WTC11 (cell line): ENCODE data around the gene SRSF11.

Experiments
- ATF1 ChIP-seq: sonication (generic); formaldehyde crosslinking; IDR thresholded peaks from 2 replicates; pipeline ENCODE4 v1.8.1; 2023; ENCODE audit warnings: mild to moderate bottlenecking, moderate library complexity, missing genetic modification reagents
- JUN ChIP-seq: sonication (generic); formaldehyde crosslinking; IDR thresholded peaks from 2 replicates; pipeline ENCODE4 v1.8.0; 2023; ENCODE audit warnings: mild to moderate bottlenecking, missing genetic modification reagents
- SMAD3 ChIP-seq: sonication (generic); formaldehyde crosslinking; IDR thresholded peaks from 2 replicates; pipeline ENCODE4 v1.8.0; 2022; ENCODE audit warnings: missing genetic modification reagents, mild to moderate bottlenecking, borderline replicate concordance
- STAT6 ChIP-seq: sonication (generic); formaldehyde crosslinking; conservative IDR thresholded peaks from 2 replicates; pipeline ENCODE4 v1.8.1; 2023; ENCODE audit warnings: mild to moderate bottlenecking, low read depth, missing genetic modification reagents, moderate library complexity
- TF ChIP-seq, protein P1 (sequence below): sonication (generic); formaldehyde crosslinking; IDR thresholded peaks from 2 replicates; pipeline ENCODE4 v1.8.0; 2022; ENCODE audit warnings: missing genetic modification reagents
- TF ChIP-seq, protein P2 (sequence below): fragments of 200-600 bp; IDR thresholded peaks from 2 replicates; pipeline ENCODE4 v1.8.0; 2022; ENCODE audit warnings: antibody characterized with exemption
- TF ChIP-seq, protein P3 (sequence below): sonication (generic); formaldehyde crosslinking; IDR thresholded peaks from 2 replicates; pipeline ENCODE4 v1.8.0; 2022; ENCODE audit warnings: mild to moderate bottlenecking, missing genetic modification reagents
- TF ChIP-seq, protein P4 (sequence below): sonication (generic); formaldehyde crosslinking; IDR thresholded peaks from 2 replicates; pipeline ENCODE4 v1.8.0; 2022; ENCODE audit warnings: mild to moderate bottlenecking, missing genetic modification reagents

- TF ChIP-seq, protein P1, sequence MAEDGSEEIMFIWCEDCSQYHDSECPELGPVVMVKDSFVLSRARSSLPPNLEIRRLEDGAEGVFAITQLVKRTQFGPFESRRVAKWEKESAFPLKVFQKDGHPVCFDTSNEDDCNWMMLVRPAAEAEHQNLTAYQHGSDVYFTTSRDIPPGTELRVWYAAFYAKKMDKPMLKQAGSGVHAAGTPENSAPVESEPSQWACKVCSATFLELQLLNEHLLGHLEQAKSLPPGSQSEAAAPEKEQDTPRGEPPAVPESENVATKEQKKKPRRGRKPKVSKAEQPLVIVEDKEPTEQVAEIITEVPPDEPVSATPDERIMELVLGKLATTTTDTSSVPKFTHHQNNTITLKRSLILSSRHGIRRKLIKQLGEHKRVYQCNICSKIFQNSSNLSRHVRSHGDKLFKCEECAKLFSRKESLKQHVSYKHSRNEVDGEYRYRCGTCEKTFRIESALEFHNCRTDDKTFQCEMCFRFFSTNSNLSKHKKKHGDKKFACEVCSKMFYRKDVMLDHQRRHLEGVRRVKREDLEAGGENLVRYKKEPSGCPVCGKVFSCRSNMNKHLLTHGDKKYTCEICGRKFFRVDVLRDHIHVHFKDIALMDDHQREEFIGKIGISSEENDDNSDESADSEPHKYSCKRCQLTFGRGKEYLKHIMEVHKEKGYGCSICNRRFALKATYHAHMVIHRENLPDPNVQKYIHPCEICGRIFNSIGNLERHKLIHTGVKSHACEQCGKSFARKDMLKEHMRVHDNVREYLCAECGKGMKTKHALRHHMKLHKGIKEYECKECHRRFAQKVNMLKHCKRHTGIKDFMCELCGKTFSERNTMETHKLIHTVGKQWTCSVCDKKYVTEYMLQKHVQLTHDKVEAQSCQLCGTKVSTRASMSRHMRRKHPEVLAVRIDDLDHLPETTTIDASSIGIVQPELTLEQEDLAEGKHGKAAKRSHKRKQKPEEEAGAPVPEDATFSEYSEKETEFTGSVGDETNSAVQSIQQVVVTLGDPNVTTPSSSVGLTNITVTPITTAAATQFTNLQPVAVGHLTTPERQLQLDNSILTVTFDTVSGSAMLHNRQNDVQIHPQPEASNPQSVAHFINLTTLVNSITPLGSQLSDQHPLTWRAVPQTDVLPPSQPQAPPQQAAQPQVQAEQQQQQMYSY = no peak
- TF ChIP-seq SMAD3 (no peak), JUN (CRISPR knock-in tag) (no peak), STAT6 (no peak), ATF1 (CRISPR knock-in tag) (no peak)
- TF ChIP-seq, protein P2, sequence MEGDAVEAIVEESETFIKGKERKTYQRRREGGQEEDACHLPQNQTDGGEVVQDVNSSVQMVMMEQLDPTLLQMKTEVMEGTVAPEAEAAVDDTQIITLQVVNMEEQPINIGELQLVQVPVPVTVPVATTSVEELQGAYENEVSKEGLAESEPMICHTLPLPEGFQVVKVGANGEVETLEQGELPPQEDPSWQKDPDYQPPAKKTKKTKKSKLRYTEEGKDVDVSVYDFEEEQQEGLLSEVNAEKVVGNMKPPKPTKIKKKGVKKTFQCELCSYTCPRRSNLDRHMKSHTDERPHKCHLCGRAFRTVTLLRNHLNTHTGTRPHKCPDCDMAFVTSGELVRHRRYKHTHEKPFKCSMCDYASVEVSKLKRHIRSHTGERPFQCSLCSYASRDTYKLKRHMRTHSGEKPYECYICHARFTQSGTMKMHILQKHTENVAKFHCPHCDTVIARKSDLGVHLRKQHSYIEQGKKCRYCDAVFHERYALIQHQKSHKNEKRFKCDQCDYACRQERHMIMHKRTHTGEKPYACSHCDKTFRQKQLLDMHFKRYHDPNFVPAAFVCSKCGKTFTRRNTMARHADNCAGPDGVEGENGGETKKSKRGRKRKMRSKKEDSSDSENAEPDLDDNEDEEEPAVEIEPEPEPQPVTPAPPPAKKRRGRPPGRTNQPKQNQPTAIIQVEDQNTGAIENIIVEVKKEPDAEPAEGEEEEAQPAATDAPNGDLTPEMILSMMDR = no peak
- TF ChIP-seq, protein P3, sequence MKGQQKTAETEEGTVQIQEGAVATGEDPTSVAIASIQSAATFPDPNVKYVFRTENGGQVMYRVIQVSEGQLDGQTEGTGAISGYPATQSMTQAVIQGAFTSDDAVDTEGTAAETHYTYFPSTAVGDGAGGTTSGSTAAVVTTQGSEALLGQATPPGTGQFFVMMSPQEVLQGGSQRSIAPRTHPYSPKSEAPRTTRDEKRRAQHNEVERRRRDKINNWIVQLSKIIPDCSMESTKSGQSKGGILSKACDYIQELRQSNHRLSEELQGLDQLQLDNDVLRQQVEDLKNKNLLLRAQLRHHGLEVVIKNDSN = no peak
- TF ChIP-seq, protein P4, sequence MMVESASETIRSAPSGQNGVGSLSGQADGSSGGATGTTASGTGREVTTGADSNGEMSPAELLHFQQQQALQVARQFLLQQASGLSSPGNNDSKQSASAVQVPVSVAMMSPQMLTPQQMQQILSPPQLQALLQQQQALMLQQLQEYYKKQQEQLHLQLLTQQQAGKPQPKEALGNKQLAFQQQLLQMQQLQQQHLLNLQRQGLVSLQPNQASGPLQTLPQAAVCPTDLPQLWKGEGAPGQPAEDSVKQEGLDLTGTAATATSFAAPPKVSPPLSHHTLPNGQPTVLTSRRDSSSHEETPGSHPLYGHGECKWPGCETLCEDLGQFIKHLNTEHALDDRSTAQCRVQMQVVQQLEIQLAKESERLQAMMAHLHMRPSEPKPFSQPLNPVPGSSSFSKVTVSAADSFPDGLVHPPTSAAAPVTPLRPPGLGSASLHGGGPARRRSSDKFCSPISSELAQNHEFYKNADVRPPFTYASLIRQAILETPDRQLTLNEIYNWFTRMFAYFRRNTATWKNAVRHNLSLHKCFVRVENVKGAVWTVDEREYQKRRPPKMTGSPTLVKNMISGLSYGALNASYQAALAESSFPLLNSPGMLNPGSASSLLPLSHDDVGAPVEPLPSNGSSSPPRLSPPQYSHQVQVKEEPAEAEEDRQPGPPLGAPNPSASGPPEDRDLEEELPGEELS (CRISPR knock-in tag) = no peak
These were observed 69.0 kb downstream of the SRSF11 start for GRCh38 chr1:70290218-70290617.
